ENCODE data around the gene RAB44.

- TF ChIP-seq EZH2phosphoT487 (IDR thresholded peaks at IDR 0.05; ENCODE audit: low read depth): no peak
- TF ChIP-seq, protein P1, sequence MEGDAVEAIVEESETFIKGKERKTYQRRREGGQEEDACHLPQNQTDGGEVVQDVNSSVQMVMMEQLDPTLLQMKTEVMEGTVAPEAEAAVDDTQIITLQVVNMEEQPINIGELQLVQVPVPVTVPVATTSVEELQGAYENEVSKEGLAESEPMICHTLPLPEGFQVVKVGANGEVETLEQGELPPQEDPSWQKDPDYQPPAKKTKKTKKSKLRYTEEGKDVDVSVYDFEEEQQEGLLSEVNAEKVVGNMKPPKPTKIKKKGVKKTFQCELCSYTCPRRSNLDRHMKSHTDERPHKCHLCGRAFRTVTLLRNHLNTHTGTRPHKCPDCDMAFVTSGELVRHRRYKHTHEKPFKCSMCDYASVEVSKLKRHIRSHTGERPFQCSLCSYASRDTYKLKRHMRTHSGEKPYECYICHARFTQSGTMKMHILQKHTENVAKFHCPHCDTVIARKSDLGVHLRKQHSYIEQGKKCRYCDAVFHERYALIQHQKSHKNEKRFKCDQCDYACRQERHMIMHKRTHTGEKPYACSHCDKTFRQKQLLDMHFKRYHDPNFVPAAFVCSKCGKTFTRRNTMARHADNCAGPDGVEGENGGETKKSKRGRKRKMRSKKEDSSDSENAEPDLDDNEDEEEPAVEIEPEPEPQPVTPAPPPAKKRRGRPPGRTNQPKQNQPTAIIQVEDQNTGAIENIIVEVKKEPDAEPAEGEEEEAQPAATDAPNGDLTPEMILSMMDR (IDR thresholded peaks at IDR 0.05; ENCODE audit: low read depth, low read length): no peak
These were observed 8.9 kb upstream of the RAB44 start for GRCh38 chr6:36688739-36689075.

Measured in OCI-LY3 (cell line).